Esophagus muscularis mucosa (tissue), 3 donors: ENCODE measurements around the gene CD200R1L.

Experiments
- EP300 ChIP-seq: sonication (generic); formaldehyde crosslinking; IDR thresholded peaks from one replicate; pipeline ENCODE4 v1.6.1; 2017; ENCODE audit warnings: antibody characterized with exemption
- TF ChIP-seq, protein P1 (sequence below), 3 experiments: fragments of 200-600 bp in 2 of 3; fragments of 450-650 bp in 1 of 3; sonication (generic) in 2 of 3; IDR thresholded peaks; one replicate each; pipeline ENCODE4 v1.5.1; 2017 to 2019; ENCODE audit warnings: antibody characterized with exemption in 3 of 3, mild to moderate bottlenecking in 2 of 3, moderate library complexity in 1 of 3

DNA sequence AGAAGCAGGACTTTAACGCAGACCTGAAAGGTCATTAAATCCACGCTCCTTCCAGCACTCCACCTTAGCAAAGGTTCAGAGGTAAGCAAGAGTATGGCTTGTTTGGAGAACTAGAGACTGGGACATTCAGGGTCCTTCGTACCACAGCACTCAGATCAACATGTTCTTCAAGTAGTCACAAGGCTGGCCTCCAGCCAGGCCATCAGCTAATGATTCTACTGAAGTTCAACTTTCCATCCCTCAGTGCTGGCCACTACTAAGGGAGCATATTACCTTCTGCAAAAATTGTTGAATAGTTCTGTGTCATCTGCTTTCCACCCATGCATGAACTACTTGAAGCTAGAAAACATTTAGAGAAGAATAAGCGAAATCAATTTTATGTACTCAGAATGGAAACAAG, 17.6 kb downstream of the CD200R1L start:
- TF ChIP-seq, protein P1, sequence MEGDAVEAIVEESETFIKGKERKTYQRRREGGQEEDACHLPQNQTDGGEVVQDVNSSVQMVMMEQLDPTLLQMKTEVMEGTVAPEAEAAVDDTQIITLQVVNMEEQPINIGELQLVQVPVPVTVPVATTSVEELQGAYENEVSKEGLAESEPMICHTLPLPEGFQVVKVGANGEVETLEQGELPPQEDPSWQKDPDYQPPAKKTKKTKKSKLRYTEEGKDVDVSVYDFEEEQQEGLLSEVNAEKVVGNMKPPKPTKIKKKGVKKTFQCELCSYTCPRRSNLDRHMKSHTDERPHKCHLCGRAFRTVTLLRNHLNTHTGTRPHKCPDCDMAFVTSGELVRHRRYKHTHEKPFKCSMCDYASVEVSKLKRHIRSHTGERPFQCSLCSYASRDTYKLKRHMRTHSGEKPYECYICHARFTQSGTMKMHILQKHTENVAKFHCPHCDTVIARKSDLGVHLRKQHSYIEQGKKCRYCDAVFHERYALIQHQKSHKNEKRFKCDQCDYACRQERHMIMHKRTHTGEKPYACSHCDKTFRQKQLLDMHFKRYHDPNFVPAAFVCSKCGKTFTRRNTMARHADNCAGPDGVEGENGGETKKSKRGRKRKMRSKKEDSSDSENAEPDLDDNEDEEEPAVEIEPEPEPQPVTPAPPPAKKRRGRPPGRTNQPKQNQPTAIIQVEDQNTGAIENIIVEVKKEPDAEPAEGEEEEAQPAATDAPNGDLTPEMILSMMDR (IDR thresholded peaks at IDR 0.05) = no peak
- TF ChIP-seq EP300 = no peak
